ENCODE measurements around the gene SLK.

GRCh38 chr10:104022026-104022425 lies 55.1 kb downstream of the SLK start:
- TF ChIP-seq POLR2A (IDR thresholded peaks at IDR 0.05; ENCODE audit: low read depth, low read length) (no peak), POLR2AphosphoS5 (IDR thresholded peaks at IDR 0.05; ENCODE audit: low read depth, low read length) (no peak), TAF1 (IDR thresholded peaks at IDR 0.05; ENCODE audit: borderline replicate concordance, low read depth, low read length) (no peak)
